HG03196 (cell line): ENCODE measurements around the gene BRSK2.
"Not testable (repeated sequence)": the region's sequence is repeated elsewhere in the genome, so short reads cannot be mapped to it uniquely, and the experiment has no call there.

ENCODE experiments used
- ATAC-seq: cut with Tn5 transposase; IDR thresholded peaks from one replicate; pipeline ENCODE4 v1.9.1; 2021; ENCODE audit not compliant: unreplicated experiment

The BRSK2 gene

DNA sequence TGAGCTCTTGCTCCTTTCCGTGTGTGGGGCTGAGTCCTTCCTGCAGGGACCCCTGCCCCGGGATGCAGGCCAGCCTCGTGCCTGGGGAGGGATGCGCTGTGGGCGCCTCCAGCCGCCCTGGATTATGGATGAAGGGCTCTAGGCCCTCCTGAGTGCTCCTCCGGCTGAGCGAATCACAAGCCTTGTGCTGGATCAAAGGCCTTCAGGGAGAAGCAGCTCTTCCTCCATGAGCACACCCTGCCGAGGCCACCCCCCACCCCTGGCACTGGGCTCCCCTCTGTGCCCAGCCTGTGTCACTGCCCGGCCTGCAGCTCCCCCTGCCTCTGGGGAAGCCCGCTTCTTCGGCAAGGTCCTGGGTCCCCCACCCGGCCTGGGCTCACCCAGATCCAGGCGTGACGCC is 43.8 kb downstream of the BRSK2 start:
- no peak for ATAC-seq

DNA sequence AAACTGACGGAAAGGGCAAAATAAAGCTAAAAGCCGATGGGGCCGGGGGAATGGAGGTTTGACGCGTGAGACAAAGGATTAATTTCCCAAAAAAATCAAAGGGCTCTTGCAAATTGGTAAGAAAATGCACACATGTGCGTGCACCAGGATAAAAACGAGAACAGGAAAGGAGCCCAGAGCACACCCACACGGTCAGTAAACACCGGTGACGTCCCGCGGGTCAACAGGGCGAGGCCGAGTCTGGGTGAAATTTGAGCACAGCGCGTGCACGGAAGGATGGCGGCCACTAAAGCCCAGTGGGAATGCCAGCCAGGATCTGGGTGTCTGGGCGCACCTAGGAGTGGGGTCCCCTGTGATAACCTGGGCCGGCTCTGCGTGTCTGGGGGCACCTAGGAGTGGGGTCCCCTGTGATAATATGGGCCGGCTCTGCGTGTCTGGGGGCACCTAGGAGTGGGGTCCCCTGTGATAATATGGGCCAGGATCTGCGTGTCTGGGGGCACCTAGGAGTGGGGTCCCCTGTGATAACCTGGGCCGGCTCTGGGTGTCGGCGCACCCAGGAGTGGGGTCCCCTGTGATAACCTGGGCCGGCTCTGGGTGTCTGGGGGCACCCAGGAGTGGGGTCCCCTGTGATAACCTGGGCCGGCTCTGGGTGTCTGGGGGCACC is 44.4 kb downstream of the BRSK2 start:
- ATAC-seq: no peak

DNA sequence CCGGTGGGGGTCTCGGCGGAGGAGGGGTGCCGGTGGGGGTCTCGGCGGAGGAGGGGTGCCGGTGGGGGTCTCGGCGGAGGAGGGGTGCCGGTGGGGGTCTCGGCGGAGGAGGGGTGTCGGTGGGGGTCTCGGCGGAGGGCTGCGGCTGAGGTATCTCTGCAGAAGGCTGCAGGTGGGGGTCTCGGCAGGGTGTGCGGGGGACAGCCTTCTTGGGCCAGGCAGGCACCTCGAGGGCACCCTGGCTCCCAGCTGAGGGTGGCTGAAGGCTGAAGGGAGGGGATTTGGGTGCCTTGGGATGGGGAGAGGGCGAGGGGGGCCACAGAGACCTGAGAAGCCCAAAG is 45.7 kb downstream of the BRSK2 start:
- ATAC-seq: not testable (repeated sequence)

DNA sequence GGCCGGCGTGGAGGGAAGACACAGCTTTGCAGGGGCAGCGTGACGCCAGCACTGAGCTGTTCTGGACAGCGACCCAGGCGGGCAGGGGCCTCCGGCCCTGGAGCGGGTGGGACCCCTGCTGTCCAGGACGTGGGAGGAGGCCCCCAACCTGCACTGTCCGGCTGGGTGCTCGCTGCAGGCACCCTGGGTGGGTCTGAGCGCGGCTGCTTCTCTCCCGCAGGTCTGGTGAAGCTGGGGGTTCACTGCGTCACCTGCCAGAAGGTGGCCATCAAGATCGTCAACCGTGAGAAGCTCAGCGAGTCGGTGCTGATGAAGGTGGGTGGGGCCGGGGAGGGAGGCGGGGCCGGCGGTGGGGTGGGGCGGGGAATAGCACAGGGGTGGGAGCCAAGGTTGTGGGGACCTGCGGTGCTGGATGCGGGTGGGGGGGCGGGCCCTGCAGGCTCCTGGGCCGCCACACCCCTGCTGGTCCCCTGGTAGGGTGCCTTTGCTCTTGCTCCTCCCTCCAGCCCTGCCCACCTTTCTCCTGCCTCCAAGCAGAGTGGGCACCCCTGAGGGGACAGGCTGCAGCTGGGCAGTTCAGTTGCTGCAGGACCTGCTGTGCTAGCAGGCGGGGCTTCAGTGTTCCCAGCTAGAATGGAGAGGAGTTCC is 46.2 kb downstream of the BRSK2 start:
- ATAC-seq: no peak

DNA sequence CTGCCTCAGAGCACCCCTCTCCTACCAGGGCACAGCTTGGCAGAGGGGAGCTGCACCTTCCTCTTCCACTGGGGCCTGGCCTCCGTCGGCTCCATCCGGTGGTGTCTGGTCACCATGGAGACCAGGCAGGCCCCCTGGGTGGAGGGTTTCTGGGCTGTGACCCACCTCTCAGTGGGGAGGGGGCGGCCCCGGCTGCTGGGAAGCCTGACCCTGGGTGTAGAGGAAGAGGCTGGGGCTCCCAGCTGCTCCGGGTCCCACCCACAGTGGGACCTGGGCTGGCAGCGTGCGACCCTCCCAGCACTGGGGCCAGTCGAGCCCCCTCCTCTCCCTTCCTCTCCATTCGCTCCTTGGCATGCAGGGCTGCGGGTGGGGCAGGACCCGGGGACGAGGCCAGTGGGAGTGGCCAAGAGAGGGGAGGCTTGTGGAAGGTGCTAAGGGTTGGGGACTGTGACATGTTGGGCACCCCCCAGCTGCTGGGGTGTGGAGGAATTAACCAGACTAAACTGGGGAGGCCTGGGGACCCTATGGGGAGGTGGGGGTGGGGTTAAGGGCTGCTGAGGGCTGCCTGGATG is 46.8 kb downstream of the BRSK2 start:
- ATAC-seq: no peak

DNA sequence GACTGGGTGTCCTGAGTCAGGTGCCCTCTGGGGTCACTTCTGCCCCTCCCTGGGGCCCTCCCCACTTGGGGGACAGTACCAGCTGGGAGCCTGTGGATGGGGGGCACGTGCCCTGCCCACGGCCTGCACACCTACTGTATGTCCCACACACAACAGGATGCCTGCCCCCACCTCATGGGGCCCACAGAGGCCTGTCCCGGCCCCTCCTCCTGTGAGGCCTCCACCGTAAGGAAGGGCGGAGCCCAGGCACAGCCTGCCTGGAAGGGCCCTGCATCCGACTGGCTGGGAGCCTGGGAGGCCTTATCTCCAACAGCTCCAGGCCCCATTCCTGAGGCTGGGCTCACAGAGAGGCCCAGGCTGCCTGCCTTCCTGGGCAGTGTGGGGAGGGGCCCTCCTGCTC is 47.8 kb downstream of the BRSK2 start:
- no peak for ATAC-seq

DNA sequence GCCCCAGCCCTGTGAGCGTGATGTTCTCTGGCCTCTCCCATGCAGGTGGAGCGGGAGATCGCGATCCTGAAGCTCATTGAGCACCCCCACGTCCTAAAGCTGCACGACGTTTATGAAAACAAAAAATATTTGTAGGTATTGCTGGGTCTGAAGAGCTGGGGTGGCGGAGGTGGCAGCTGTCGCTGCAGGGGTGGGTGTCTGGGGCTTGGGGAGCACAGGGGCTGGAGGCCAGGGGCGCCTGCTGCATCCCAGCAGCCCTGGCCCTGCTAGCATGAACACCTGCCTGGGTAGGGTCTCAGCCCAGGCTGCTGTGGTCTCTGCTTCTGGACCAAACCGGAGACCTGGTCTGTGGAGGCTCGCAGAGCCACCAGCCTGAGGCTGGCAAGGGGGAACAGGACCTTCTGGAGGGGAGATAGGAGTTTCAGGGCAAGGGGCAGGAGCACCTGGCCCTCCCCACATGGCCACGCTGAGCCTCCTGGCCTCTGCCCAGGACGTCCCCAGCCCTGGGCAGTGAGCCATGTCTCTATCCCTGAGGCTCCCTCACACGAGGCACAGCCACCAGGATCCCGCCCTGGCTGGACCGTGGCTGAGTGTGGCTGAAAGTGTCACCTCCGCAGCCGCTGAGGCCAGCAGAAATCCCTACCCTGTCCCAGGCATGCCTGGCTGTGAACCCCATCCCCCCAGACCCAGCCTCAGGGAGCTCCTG is 48.7 kb downstream of the BRSK2 start:
- ATAC-seq: no peak

DNA sequence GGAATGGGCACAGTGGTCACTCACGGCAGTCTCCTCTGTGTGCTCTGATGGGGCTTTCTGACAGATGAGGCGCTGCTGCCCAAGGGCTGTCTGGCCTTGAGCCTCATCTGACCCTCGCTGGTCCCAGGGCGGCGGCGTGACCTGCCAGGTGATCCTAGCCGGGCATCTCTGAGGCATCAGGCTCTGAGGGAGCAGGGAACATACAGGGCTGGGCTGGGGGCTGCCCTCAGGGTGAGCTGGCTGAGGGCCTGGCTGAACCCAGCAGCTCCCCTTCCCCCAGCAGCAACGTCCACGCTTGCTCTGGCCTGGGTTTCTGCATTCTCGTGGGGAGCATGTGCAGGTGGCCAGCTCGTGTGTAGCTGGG is 49.2 kb downstream of the BRSK2 start:
- no peak for ATAC-seq

DNA sequence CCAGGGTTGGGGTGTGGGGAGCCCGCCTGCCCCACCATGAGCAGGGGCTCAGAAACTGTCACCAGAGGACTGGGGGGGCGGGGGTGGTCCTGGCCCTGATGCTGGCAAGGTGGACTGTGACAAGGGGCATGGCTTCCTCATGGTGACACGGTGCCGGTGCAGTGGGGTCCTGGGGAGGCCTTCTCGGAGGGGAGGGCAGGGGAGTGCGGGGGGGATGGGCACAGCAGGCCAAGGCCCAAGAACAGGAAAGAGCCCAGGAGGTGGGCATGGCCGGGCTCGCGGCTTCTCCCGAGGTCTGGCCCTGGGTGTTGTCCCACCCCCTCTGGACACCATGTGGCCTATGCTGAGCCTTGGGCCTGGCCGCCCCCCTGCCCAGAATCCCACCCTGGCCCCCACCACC is 49.6 kb downstream of the BRSK2 start:
- ATAC-seq: no peak

DNA sequence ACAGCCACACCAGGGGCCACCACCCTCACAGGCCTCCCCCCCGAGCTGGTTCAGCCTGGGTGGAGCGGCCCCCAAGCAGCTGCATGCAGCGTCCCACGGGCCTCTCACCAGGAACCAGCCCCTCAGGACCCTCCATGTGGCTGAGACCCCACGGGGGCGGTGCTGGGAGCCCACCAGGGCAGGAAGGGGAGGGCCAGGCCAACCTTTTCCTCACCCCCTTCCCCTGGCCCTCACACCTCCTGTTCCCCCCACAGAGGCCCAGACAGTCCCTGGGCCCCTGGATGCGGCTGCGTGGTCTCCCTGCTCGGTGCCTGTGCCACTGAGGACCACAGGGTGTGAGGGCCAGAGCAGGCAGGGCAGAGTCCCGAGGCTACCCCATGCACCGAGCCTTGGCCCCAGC is 50.3 kb downstream of the BRSK2 start:
- no peak for ATAC-seq

DNA sequence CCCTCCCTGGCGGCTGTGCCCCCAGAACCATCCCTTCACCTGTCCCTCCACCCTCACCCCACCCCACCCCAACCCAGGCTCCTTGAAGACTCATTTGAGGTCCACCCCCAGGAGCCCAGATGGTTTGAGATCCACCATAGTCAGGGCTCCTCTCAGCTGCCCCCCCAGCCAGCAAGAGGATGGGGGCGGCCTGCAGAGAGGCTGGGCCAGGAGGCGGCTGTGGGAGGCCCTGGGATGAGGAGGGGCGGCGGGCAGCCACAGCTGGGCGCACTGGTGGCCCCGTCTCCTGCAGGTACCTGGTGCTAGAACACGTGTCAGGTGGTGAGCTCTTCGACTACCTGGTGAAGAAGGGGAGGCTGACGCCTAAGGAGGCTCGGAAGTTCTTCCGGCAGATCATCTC is 50.8 kb downstream of the BRSK2 start:
- no peak for ATAC-seq

DNA sequence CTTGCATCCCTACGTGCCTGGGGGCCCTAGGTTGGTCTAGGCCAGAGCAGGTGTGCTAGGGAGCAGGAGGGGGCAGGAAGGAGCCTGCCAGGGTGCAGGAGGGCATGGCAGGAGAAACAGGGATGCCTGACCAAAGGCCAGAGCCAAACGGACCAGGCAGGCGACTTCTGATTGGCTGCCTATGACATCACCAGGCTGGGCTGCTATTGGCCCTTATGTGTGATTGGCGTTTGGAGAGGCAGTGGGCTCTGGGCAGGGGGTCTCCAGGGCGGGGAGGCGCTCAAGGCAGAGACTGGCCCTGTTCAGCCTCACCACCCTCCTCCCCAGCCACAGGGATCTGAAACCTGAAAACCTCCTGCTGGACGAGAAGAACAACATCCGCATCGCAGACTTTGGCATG is 52.4 kb downstream of the BRSK2 start:
- ATAC-seq: no peak

DNA sequence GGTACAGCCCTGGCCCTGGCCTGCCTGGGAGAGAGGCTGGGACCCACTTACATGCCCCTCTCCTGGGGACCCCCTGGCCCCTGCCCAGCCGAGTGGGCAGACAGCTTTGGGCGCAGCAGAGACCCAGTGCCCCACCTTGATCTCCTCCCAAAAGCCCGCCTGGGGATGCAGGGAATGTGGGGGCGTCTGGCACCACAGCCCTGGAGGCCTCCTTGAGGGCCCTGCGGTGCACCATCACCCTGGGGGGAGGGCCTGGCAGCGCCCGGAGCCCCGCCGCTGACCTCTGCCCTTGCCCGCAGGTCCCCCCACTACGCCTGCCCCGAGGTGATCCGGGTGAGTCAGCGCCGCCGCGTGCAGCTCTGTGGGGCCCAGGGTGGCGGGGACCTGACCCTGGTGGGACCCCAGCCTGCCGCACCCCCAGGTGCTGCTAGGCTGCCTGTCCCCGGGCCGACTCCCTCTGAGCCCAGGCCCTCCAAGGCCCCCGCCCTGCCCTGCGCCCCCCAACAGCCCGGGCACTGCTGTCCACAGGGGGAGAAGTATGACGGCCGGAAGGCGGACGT is 53.2 kb downstream of the BRSK2 start:
- ATAC-seq: no peak

DNA sequence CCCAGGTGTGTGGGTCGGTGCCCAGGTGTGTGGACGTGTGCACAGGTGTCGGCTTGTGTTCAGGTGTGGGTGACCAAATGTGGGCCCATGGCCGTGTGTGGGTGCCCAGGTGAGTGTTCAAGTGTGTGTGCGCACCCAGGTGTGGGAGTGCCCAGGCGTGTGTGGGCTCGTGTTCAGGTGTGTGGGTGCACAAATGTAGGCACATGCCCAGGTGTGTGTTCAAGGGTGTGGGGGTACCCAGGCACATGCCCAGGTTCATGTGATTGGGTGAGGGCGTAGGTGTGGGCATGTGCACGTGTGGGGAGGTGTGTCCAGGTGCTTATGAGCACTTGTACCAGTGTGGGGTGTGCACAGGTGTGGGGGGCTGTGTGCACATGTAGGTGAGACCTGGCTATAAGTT is 54.0 kb downstream of the BRSK2 start:
- no peak for ATAC-seq

DNA sequence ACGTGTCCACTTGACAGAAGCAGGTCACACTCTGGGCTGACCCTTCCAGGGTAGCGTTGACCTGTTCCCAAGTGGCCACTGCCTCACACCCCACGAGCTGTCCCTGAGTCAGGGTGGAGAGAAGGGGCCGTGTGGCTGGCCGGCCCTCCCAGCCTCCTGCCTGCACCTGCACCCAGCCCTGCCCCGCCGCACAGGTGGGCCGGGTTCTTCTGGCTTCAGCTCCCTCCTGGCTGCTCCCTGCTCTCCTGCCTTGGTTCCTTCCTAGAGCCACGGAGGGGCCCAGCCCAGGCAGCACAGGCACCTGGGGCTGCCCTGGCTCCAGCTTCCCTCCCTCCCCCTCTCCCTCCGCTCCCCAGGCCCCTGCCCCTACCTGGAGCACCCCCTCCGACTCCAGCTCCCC is 54.6 kb downstream of the BRSK2 start:
- ATAC-seq: no peak

DNA sequence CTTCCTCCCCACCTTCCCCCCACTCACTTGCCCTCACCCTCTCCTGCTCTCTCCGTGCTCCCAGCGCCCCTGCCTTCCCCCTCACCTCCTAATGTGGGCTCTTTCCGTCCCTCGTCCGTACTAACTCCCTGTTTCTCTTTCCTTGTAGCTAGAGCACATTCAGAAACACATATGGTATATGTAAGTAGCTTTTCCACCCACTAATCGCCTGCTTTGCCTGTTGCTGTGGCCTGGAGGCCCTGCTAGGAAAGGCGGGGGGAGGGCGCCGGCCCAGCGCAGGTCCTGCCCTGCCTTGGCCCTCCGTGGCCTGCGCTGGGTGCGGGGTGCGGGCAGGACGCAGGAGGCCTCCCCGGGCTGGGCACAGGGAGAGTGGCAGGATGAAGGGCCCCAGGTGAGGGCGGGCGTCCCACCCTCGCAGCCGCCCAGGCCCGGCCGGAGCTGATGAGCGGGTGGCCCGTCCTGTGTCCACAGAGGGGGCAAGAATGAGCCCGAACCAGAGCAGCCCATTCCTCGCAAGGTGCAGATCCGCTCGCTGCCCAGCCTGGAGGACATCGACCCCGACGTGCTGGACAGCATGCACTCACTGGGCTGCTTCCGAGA is 55.2 kb downstream of the BRSK2 start:
- ATAC-seq: no peak

DNA sequence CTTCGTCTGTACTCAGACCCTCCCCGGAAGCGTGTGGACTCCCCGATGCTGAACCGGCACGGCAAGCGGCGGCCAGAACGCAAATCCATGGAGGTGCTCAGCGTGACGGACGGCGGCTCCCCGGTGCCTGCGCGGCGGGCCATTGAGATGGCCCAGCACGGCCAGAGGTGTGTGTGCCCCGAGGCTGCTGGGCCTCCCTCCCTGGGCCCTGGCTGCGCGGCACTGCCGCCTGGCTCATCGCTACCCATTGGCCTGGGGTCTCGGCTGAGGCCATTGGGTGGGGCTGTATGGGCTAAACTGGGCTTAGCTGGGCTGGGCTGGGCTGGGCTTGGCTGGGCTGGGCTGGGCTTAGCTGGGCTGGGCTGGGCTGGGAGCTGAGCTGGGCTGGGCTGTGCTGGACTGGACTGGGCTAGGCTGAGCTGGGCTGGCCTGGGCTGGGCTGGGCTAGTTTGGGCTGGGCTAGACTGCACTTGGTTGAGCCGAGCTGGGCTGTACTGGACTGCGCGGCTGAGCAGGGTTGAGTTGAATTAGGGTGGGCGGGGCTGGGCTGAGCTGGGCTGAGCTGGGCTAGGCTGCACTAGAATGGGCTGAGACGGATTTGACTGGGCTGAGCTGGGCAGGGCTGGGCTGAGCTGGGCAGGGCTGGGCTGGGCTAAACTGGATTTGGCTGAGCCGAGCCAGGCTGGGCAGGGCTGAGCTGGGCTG is 56.2 kb downstream of the BRSK2 start:
- no peak for ATAC-seq

DNA sequence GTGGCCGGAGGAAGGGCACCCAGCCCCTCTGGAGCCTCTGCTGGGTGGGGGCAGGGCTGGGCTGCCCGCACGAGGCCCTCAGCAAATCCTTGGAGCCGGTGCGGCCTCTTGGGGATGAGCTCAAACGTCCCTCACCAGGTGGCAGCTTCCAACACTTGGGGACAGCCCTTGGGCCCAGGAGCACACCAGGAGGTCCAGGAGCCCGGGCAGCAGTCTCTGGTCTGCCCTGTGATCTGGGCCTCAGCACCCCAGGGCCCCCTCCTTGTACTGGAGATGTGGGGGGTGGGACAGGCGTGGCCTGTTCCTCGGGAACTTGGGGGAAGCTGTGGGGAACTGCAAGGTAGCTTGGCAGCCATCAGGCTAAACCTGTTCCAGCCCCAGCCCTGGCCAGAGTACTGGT is 56.9 kb downstream of the BRSK2 start:
- no peak for ATAC-seq

DNA sequence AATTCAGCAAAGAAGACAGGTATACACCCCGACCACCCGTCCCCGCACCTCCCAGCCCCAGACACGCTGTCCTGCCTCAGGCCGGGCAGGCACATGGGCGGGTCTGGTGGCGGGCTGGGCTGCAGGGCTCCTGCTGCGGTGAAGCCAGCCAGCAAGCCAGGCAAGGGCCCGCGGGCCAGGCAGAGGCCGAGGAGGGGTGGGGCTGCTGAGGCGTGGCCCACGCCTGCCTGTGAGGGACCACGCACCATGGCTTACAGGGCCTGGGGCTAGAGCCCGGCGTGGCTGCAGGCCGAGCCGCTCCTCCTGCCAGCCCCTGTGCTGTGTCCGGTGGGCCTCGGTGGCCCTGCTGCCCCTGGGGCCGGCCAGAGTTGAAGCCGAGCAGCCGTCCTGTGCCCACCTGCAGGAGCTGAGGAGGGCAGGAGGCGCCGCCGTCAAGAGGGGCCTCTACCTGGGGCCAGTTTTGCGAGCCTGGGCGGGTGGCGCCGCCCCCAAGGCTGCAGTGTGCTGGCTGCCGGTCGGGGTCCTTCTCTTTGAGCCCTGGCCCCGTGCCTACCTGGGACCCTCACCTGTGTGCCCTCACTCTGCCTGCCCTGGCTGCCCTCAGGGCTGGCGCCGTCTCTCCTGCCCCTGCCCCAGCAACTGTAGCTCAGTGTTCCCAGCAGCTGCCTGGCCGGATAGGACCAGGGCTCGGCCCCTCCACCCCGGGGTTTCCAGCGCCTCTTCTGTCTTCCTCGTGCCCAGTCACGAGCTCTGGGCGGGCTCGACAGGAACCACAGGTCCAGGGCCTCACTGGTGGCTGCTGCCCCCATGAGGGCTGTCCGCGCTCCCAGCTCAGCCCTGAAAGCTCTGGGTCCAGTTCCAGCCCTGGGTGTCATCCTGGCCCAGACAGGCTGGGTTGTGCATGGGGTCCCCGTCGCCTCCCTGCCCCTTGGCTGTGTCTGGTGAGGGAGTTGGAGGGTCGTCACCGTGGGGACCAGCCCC is 58.4 kb downstream of the BRSK2 start:
- ATAC-seq: no peak

DNA sequence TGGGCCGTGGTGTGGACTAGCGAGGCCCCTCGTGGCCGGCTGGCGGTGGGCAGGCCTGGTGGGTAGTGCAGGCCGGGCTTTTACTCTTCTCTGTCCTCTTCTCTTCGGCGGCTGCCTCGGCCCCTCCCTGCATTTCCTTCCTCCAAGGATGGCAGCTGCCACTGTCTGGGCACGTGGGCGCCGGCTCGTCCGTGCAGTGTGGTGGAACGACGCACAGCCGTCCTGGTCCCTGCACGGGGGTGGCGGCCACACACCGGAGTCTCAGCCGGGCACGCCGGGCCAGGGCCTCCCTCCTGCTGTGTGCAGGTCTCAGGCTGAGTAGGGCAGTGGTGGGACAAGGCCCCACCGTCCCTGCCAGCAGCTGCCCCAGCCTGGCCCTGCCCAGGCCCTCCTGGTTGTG is 59.1 kb downstream of the BRSK2 start:
- no peak for ATAC-seq
